ENCODE data around the gene DNAJB14.

GRCh38 chr4:99971453-99972111 is 25.2 kb upstream of the DNAJB14 start:
- TF ChIP-seq CTCF (conservative IDR thresholded peaks at IDR 0.05 in 1 of 2, IDR thresholded peaks at IDR 0.05 in 1 of 2; ENCODE audit: low read depth in 1 of 2, low read length in 2 of 2) (no peak), EZH2 (IDR thresholded peaks at IDR 0.05; ENCODE audit: low read length, missing control alignments) (no peak)
